Measurements from ENCODE around the gene CEMP1.

Gene CEMP1

DNA sequence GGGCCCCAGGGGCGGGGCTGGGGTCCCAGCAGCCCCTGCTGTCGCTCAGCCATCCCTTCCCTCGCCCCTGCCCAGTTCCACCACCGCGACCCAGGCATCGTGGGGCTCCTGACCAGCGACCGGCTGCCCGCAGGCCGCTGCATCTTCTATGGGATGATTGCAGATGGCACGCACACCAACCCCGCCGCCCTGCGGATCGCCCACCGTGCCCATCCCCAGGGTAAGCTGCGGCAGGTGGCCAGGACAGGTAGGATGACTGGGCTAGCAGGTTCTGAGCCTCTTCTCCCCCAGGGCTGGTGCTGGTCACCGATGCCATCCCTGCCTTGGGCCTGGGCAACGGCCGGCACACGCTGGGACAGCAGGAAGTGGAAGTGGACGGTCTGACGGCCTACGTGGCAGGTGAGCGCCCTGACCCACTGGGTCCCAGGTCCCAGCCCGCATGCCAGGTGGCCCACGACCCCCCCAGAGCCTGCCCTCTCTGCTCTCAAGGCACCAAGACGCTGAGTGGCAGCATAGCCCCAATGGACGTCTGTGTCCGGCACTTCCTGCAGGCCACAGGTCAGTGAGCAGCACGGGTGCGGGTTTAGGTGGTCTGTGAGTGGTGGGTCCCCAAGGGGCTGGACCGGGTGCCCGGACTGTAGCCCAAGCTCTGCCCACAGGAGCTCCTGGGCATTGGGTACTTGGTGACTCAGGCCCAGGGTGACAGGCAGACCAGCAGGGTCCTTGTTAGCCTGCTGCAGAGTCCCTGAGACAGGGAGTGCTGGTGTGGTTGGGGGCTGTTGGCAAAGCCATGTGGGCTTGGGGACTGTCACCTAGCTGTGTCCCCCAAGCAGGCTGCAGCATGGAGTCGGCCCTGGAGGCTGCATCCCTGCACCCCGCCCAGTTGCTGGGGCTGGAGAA, 2.8 kb downstream of the CEMP1 start:
- no peak overlapping the region for H3K4me3 ChIP-seq (replicated peaks; ENCODE audit: insufficient read depth, low read length)
- no peak for DNase-seq (ENCODE audit: low read depth in 1 of 2, low spot score in 1 of 2)
- no peak overlapping the region for H3K27ac ChIP-seq (replicated peaks)
- H3K27me3 ChIP-seq (ENCODE audit: insufficient read depth, poor library complexity, severe bottlenecking), result no peaks in the 10 kb centered on the region
- TF ChIP-seq, protein P1, sequence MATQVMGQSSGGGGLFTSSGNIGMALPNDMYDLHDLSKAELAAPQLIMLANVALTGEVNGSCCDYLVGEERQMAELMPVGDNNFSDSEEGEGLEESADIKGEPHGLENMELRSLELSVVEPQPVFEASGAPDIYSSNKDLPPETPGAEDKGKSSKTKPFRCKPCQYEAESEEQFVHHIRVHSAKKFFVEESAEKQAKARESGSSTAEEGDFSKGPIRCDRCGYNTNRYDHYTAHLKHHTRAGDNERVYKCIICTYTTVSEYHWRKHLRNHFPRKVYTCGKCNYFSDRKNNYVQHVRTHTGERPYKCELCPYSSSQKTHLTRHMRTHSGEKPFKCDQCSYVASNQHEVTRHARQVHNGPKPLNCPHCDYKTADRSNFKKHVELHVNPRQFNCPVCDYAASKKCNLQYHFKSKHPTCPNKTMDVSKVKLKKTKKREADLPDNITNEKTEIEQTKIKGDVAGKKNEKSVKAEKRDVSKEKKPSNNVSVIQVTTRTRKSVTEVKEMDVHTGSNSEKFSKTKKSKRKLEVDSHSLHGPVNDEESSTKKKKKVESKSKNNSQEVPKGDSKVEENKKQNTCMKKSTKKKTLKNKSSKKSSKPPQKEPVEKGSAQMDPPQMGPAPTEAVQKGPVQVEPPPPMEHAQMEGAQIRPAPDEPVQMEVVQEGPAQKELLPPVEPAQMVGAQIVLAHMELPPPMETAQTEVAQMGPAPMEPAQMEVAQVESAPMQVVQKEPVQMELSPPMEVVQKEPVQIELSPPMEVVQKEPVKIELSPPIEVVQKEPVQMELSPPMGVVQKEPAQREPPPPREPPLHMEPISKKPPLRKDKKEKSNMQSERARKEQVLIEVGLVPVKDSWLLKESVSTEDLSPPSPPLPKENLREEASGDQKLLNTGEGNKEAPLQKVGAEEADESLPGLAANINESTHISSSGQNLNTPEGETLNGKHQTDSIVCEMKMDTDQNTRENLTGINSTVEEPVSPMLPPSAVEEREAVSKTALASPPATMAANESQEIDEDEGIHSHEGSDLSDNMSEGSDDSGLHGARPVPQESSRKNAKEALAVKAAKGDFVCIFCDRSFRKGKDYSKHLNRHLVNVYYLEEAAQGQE (IDR thresholded peaks at IDR 0.05; ENCODE audit: insufficient replicate concordance, low read depth), result no peak
- TF ChIP-seq SPI1 (IDR thresholded peaks at IDR 0.05; ENCODE audit: borderline replicate concordance, low read depth), result no peak
- no peak for TF ChIP-seq GABPA (IDR thresholded peaks at IDR 0.05; ENCODE audit: low read depth)
- TF ChIP-seq, protein P2, sequence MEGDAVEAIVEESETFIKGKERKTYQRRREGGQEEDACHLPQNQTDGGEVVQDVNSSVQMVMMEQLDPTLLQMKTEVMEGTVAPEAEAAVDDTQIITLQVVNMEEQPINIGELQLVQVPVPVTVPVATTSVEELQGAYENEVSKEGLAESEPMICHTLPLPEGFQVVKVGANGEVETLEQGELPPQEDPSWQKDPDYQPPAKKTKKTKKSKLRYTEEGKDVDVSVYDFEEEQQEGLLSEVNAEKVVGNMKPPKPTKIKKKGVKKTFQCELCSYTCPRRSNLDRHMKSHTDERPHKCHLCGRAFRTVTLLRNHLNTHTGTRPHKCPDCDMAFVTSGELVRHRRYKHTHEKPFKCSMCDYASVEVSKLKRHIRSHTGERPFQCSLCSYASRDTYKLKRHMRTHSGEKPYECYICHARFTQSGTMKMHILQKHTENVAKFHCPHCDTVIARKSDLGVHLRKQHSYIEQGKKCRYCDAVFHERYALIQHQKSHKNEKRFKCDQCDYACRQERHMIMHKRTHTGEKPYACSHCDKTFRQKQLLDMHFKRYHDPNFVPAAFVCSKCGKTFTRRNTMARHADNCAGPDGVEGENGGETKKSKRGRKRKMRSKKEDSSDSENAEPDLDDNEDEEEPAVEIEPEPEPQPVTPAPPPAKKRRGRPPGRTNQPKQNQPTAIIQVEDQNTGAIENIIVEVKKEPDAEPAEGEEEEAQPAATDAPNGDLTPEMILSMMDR (IDR thresholded peaks at IDR 0.05; ENCODE audit: insufficient read depth, low read length), result no peak
- TF ChIP-seq POLR2AphosphoS5 (IDR thresholded peaks at IDR 0.05; ENCODE audit: low read depth), result no peak

DNA sequence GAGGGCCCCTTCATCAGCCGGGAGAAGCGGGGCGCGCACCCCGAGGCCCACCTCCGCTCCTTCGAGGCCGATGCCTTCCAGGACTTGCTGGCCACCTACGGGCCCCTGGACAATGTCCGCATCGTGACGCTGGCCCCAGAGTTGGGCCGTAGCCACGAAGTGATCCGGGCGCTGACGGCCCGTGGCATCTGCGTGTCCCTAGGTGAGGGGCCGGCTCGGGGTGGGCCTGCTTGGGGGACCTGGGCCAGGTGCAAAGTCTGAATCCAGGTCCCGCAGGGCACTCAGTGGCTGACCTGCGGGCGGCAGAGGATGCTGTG, 3.5 kb downstream of the CEMP1 start:
- TF ChIP-seq POLR2AphosphoS5 (IDR thresholded peaks at IDR 0.05; ENCODE audit: low read depth) (no peak), SPI1 (IDR thresholded peaks at IDR 0.05; ENCODE audit: borderline replicate concordance, low read depth) (no peak)
- TF ChIP-seq, protein P1 (IDR thresholded peaks at IDR 0.05; ENCODE audit: insufficient replicate concordance, low read depth), result no peak
- Histone ChIP-seq H3K27ac (replicated peaks) (no peak overlapping the region), H3K4me3 (replicated peaks; ENCODE audit: insufficient read depth, low read length) (no peak overlapping the region), H3K27me3 (ENCODE audit: insufficient read depth, poor library complexity, severe bottlenecking) (no peaks in the 10 kb centered on the region)
- no peak for DNase-seq (ENCODE audit: low read depth in 1 of 2, low spot score in 1 of 2)

DNA sequence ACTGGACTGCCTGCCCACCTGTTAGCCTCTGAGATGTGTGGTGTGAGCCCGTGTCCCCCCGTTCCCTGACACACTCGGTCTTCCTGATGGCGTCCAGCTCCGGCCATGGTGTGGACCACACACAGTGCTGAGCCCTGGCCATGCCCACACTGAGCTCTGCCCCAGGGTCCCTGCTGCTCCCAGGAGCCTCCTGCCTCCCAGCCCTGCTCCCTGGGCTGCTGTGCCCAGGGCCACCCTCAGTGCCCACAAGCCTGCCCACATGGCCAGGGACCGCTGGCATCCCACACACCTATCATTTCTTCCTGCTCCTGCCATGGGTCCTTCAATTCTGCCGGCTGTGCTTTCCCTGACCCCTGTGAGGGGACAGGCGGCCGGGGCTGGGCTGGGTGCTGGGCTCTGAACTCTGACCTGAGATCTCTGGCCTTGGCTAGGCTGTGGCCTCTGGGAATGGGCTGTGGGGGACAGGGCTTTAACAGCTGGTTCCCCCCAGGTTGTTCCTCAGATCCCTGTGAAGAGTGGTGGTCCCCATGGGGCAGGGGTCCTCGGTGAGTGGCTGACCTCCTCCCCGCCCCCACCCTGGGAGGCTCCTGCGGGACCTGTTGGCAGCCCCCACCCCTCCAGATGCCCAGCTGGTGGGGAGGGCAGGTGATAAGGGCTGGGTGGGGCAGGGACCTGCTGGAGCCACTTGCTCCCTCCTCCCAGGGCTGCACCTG, 4.0 kb downstream of the CEMP1 start:
- no peak overlapping the region for H3K4me3 ChIP-seq (replicated peaks; ENCODE audit: insufficient read depth, low read length)
- no peak overlapping the region; the same call in 1 of the 2 replicates for H3K27ac ChIP-seq (replicated peaks)
- DNase-seq (ENCODE audit: low read depth in 1 of 2, low spot score in 1 of 2), result no peak
- no peaks in the 10 kb centered on the region for H3K27me3 ChIP-seq (ENCODE audit: insufficient read depth, poor library complexity, severe bottlenecking)
- TF ChIP-seq SPI1 (IDR thresholded peaks at IDR 0.05; ENCODE audit: borderline replicate concordance, low read depth), result no peak
- TF ChIP-seq, protein P1 (IDR thresholded peaks at IDR 0.05; ENCODE audit: insufficient replicate concordance, low read depth), result no peak
- TF ChIP-seq, protein P2 (IDR thresholded peaks at IDR 0.05; ENCODE audit: insufficient read depth, low read length), result no peak
- TF ChIP-seq GABPA (IDR thresholded peaks at IDR 0.05; ENCODE audit: low read depth), result no peak
- peak; percentile 15; the same call in 1 of the 2 replicates for TF ChIP-seq POLR2AphosphoS5 (IDR thresholded peaks at IDR 0.05; ENCODE audit: low read depth)
